NCI-H2227 (cell line): ENCODE measurements around the gene CDKAL1.
"Not testable (repeated sequence)": the region's sequence is repeated elsewhere in the genome, so short reads cannot be mapped to it uniquely, and the experiment has no call there.

Experiments
- DNase-seq: peaks from one replicate; lab custom pipeline; 2025; ENCODE audit not compliant: unreplicated experiment; lab: John Stamatoyannopoulos, UW

CDKAL1 gene

GRCh38 chr6:20632696-20633095, 98.4 kb downstream of the CDKAL1 start:
- no peak for DNase-seq

GRCh38 chr6:20633566-20634340, 99.5 kb downstream of the CDKAL1 start:
- DNase-seq: no peak

GRCh38 chr6:20639161-20639560, 104.9 kb downstream of the CDKAL1 start:
- no peak for DNase-seq

GRCh38 chr6:20640181-20640580, 105.9 kb downstream of the CDKAL1 start:
- DNase-seq: no peak

DNA sequence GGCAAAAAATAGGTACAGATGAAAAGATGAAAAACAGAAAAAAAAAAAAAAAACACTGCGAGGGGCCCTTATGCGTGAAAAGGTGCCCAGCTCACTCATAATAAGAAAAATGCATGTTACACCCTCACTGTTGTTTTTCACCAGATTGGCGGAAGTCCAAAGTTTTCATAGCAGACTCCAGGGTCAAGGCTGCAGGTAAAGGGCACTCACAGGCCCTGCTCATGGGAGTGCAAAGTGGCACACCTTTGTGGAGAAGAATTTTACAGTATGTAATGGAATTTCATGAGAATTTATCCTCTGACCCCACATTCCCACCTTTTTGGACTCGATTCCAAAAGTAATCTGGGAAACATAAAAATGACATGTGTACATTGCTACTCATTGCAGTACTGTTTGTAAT, 108.2 kb downstream of the CDKAL1 start:
- DNase-seq: no peak

DNA sequence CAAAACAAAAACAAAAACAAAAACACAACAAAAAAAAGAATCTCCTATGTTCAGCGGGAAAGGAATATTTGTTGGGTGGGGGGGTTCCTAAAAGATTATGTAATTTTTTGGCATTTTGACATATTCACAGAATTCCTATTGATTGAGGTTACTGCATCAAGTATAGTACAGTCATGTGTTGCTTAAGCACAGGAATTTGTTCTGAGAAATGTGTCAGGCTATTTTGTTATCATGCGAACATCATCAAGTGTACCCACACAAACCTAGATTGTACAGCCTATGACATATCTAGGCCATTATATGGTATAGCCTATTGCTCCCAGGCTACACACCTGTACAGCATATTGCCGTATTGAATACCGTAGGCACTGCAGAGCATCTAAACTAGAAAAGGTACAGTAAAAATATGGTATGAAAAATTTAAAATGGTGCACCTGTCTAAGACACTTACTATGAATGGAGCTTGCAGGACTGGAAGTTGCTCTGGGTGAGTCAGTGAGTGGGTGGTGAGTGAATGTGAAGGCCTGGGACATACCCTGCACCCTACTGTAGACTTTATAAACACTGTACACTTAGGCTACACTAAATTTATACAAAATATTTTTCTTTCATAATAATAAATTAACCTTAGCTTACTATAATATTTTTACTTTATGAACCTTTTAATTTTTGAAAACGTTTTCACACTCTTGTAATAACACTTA, 110.6 kb downstream of the CDKAL1 start:
- DNase-seq: no peak

DNA sequence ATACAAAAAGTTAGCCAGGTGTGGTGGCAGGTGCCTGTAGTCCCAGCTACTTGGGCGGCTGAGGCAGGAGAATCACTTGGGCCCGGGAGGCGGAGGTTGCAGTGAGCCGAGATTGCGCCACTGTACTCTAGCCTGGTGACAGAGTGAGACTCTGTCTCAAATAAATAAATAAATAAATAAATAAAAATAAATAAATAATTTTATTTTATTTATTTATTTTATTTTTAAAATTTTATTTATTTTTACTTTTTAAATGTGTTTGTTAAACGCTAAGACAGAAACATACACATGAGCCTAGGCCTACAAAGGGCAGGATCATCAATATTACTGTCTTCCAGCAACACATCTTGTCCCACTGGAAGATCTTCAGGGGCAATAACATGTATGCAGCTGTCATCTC, 111.3 kb downstream of the CDKAL1 start:
- not testable (repeated sequence) for DNase-seq

DNA sequence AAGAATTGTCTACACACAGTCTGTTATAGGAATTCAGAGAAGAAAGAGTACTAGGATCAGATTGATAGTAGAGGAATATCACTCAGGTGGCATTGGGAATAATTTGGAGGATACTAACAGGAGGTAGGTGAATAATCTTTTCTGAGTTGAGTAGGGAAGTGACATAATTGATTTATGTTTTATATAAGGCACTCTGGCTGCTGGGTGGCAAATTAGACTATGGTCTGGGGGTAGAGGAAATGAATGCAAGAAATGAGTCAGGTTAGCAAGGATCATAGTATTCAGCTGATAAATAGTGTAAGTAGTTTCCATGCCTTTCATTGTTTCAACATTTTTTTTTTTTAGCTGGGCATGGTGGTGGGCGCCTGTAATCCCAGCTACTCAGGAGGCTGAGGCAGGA, 113.3 kb downstream of the CDKAL1 start:
- DNase-seq: no peak

DNA sequence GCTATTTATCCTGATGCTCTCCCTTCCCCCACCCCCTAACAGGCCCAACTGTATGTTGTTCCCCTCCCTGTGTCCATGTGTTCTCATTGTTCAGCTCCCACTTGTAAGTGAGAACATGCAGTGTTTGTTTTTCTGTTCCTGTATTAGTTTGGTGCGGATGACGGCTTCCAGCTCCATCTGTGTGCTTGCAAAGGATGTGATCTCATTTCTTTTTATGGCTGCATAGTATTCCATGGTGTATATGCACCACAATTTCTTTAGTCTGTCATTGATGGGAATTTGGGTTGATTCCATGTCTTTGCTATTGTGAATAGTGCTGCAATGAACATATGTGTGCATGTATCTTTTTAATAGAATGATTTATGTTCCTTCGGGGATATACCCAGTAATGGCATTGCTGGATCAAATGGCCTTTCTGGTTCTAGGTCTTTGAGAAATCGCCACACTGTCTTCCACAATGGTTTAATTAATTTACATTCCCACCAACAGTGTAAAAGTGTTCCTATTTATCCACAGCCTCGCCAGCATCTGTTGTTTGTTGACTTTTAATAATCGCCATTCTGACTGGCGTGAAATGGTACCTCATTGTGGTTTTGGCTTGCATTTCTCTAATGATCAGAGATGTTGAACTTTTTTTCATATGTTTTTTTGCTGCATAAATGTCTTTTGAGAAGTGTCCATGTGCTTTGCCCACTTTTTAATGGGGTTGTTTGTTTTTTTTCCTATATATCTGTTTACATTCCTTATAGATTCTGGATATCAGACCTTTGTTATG, 115.6 kb downstream of the CDKAL1 start:
- DNase-seq: not testable (repeated sequence)

DNA sequence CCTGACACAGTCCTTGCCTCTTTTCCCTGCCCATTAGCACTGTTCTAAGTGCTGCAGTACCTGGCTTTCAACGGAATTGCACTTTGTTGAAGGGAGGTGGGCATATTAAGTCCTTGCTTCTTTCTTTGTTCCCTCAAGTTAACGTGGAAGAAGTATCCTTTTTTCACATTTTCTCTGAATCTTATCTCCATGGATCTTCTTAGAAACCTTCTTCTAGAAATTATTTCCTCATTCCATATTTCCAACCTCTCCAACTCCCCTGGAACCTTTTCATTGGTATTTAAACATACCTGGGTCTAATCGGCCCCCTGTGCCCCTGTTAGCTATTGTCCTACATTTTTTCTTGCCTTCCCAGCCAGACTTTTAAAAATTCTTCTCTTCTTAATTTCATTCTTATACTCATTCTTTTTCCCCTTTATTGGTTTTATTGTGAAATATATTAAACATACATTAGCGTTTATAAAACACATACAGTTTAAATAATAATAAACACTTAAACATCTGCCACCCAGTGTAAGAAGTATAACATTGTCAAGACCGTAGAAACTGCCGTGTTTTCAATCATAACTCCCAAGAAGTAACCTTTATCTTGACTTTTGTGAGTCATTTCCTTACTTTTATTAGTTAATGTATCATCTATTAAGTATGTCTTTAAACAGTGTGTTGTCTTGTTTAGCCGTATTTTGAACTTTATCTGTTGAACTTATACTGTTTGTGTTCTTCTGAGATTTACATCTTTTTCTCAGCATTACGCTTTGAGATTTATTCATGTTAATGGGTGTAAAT, 118.2 kb downstream of the CDKAL1 start:
- no peak for DNase-seq

DNA sequence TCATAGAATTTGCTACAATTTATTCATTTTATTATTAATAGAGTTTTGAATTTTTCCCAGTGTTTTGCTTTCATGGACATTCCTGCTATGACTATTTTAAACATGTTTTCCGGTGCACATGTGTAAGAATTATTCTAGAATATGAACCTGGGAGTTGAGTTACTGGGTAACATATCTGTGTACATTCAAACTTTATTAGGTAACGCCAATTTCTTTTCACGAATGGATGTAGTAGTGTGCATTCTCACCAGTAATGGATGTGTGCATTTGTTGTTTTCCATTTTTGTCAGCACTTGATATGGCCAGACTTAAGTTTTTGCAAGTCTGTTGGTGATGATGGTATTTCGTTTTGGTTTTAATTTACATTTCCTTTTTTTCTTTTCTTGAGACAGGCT, 118.8 kb downstream of the CDKAL1 start:
- DNase-seq: no peak

DNA sequence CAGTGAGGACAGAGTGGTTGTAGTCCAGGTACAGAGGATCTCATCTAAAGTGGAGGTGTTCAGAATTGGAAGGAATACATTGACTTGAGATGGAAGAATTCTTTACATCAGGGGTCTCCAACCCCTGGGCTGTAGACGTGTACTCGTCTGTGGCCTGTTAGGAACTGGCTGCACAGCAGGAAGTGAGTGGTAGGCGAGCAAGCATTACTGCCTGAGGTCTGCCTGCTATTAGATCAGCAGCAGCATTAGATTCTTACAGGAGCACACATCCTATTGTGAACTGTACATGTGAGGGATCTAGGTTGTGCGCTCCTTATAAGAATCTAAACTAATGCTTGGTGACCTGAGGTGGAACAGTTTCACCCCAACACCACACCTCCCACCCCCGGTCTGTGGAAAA, 121.1 kb downstream of the CDKAL1 start:
- no peak for DNase-seq

DNA sequence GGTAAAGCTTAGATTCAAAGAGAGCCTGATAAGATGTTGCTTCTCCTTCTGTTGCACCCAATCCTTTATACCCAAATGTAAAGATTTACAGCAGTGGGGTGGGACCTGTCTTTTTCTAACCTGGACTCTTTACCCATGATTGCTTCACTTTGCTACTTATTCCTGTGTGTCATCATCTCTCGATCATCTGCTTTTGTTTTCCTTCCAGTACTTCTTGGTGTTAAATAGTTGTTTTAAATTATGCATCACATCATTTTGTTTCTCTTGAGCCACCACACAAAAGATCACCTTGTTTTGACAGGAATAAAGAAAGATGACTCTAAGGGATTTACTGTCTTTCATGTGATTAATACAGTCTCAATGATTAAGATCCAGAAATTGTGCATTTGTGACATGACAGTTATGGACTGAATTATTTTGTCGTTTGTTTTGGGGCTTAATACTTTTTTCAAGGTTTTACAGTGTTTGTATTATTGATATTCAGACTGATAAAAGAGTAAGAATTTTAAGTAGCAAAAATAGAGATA, 123.1 kb downstream of the CDKAL1 start:
- no peak for DNase-seq

GRCh38 chr6:20658053-20658452, 123.8 kb downstream of the CDKAL1 start:
- no peak for DNase-seq

- no peak for DNase-seq
Measured at GRCh38 chr6:20658516-20658915, 124.3 kb downstream of the CDKAL1 start.

DNA sequence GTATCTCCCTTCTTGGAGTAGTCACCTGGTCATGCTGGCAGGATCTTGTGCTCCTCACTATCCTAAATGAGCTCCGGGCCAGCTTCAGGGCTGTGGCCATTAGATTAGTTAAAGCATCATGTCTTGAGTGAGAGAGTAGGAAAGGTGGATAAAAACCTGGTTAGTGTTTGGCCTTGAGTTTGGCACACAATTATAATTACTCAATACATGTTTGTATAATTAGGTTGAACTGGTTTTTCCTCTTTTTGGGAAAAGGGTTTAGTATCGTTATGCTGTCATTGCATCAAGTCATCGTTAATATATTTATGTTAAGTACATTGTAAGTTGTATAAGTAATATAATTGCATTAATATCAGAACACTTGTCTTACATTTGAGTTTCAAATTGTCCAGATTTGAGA, 126.3 kb downstream of the CDKAL1 start:
- DNase-seq: no peak

DNA sequence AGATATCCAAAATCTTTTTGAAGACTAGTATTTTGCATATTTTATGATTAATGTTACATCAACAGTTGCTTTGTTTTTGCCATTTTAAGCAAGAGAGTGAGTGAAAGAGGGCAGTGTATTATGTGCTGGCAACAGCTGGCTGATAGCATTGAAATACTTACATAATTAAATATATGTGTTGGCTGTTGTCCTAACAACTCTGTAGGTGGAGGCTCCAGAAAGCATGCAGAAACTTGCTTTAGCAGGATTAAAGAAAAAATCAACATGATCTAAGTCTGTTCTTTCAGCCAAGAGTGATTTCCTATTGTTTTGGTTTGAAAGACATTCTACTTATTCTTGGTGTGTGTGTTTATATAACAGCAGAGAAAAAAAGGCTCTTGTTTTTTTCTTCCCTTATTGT, 127.5 kb downstream of the CDKAL1 start:
- DNase-seq: no peak

DNA sequence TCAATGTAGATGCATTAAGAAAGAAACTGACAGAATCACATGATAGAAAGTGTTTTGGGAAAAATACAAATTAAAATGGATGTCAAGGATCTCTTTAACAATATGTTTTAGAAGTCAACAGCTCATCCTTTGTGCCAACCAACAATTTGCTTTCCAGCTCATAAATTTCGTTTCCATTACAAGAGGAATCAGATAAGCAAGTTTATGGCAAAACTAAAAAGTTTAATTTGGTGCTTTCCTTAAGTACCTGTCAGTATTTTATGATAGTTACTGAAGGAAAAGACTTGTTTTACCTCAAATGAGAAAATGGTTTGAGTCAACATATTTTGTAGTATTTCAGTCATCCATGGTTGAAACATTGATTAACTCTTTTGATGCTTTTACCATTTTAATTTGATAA, 130.0 kb downstream of the CDKAL1 start:
- no peak for DNase-seq

GRCh38 chr6:20665290-20665689, 131.0 kb downstream of the CDKAL1 start:
- no peak for DNase-seq

GRCh38 chr6:20669571-20670314, 135.5 kb downstream of the CDKAL1 start:
- no peak for DNase-seq
